HG03159 (cell line): ENCODE data around the gene GRK2.

Source experiments
- ATAC-seq: cut with Tn5 transposase; IDR thresholded peaks from one replicate; pipeline ENCODE4 v1.9.1; 2021; ENCODE audit warnings: mild to moderate bottlenecking, moderate library complexity; ENCODE audit not compliant: unreplicated experiment

Gene GRK2

GRCh38 chr11:67269401-67270255 is 3.4 kb downstream of the GRK2 start:
- ATAC-seq = no peak

DNA sequence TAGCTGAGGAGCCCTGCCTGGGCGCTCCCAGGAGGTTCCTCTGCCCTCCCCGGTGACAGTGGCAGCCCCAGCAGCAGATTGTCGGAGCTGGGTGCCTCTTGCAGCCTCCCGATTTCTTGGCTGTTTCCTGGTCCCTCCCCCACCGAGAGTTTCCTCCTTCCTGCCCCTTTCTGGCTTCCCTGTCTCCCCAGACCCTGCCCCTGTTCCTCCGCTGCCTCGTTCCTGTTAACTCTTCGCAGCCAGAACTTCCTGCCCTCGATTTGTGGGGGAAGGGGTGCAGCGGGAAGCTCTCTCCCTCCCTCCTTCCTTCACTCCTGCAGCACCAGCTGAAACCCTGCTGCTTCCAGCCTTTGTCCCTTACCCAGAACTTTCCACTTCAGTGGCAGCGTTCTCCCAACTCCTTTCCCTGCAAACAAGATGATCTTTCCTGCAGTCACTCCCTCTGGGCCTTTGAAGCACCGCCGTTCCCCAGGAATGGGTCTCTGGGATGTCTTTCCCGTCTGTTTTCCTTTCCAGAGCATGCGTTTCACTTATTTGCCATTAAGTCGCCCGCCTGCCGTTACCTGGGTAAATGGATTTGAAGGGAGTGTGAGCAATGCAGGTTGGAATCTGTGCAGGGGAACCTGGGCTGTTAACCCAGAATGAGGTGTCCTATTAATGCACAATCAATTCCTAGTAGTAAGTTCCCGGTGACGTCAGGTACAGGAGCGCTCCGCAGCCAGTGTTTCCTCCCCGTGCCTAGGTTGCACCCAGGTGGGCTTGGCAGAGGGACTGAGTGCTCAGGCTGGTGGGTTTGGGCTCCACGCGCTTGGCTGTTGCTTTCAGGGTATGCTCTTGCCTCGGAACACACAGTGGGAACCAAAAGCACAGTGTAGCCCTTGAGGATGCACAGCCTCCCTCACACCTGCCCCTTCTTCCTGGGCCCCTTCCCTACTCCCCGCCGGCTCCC is 4.3 kb downstream of the GRK2 start:
- ATAC-seq = no peak

DNA sequence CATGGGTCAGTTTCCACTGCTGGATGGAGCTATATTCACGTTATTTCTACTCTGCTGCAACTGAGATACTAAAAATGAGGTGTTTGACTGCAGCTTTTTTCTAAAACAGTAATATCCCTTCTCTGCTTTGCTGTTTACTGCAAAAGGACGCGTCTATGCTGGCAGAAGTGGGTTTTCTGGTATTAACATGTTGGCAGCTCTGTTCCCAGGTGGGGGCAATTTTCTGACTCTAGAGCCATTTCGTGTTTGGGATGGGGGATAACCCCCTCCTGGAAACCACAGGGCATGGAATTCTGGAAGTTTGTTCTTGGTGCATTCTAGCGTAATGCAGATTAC is 4.9 kb downstream of the GRK2 start:
- no peak for ATAC-seq

DNA sequence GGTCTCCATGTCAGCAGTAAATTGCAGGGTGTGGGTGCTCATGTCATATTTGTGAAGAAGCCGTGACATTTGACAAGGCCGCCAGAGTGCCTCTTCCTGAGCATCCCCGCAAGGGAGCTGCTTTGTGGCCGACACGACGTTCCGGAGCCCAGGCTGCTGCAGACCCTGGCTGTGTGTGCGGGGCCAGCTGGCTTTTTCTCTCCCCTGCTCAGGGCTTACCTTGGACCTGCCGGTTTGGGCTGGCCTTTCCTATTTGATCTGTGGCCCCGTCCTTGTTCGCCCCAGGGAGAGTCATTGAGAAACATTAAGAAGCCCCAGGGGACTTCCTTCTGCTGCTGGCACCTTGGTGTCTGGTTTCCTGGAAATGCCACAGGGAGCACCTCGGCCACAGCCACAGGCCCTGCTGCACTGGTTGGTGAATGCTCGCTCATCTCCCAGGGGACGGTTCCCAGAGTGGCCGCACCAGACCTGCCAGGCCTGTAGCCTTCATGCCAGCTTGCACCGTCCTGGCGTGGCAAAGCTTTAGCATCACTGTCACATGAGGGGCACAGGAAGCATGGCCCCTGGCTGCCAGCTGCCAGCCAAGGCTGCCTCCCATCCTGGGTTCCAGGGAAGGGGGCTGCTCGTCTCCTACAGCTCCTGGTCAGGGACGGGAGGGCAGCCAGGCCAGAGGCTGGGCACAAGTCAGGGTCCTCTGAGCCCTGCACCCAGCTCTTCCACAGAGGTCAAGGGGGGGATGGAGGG is 5.4 kb downstream of the GRK2 start:
- no peak for ATAC-seq

GRCh38 chr11:67272327-67273259 is 6.3 kb downstream of the GRK2 start:
- no peak for ATAC-seq

- no peak for ATAC-seq
Observed at GRCh38 chr11:67273260-67273990, 7.2 kb downstream of the GRK2 start.

GRCh38 chr11:67274768-67275605 is 8.7 kb downstream of the GRK2 start:
- no peak for ATAC-seq

DNA sequence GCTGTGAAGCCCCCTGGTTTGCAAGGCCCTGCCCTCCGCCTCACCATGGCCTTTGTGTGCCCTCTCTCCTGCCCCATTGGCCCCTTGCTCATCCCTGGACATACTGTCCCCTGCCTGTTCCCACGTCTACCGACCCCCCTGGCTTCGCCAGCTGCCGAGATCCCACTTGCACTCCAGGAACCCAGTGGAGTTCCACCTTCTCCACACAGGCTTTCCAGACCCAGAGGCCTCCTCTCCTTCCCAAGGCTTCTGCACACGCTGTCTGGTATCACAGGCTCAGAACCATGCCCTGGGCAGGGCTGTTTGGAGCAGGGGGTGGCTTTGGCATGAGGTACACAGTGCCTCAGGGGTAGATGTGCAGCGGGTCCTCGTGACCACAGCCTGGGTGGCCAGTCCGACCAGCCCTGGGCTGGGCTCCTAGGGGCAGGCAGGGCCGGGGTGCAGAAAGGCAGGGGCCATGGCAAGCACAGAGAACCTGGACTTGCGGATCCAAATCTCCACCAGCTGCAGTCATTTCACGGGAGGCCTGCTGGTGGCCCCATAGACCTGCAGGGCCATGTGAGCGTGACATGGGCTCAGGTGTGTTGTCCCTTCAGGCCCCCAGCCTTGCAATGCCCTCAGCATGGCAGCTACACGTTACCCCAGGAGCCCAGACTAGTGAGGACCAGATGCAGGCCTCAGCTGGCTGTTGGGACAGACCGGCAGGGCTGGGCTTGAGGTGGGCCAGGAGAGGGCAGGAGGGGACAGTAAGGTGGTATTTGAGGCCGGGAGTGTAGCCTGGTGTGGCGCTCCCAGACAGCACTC is 9.5 kb downstream of the GRK2 start:
- no peak for ATAC-seq

GRCh38 chr11:67276781-67277230 is 10.5 kb downstream of the GRK2 start:
- peak; percentile 12 for ATAC-seq

- peak; percentile 80 for ATAC-seq
Observed at GRCh38 chr11:67277231-67277961, 11.1 kb downstream of the GRK2 start.

DNA sequence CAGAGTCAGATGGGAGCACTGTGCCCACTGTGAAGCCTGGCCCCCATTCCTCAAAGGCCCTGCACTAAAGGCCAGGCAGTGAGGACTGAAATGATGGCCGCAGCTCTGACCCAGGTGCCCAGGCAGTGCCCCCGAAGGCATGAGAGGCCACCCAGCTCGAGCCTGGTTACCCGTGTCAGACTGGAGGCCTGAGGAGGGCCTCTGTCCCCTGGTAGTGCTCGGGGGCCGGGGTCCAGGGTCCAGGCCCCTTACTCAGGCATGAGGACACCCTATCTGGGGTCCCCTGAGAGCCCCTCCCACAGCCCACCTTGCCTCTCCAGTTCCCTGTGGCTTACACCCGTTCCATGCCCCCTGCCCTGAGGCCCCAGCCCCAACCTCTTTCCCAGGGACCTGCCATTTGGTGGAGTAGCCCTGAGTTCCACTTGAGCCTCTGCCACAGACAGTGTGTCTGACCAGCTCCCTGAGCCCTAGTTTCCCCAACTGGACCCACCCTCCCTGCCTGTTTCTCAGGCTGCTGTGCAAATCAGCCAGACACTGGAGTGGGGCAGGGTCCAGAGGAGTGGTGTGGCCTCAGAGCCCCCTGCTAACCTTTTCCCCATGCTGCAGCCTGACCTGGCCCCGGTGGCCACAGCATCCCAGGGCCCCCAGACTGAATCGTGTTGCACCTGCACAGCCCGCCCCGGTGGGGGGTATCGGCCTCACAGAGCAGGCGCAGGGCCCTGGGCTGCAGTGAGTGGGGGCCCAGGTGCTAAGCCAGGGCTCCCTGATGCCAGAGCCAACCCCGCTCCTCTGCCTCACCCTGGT is 12.1 kb downstream of the GRK2 start:
- ATAC-seq = no peak

GRCh38 chr11:67278939-67279588 is 12.8 kb downstream of the GRK2 start:
- no peak for ATAC-seq

- ATAC-seq = no peak
Observed at GRCh38 chr11:67279589-67280340, 13.5 kb downstream of the GRK2 start.

DNA sequence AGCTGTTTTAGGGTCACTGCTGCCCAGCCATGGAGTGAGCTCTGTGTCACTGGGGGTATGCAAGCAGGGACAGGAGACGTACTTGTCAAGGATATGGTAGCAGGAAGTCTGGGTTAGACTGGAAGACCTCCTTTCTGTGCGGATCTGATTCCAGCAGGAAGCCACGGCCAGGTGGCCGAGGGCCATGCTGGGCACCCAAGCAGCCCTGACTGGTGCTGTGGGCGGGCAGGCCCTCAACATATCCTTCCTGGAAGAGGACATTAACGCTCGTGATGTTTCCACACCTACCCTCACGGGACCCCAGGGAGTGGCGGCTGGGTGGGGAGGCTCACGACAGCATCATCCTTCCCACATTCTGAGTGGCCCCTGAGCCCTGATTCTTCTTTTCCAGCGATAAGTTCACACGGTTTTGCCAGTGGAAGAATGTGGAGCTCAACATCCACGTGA is 14.1 kb downstream of the GRK2 start:
- no peak for ATAC-seq
